HL-60/S4 treated with retinoic acid at 250 ng/mL for 4 days and 3 days (cell line): ENCODE results near the gene MT3.

Experiments used
- in situ Hi-C: fragments of 300-500 bp; cut with MboI; formaldehyde crosslinking; loops from 2 replicates; pipeline ENCODE4 v1.7.0; 2022; ENCODE audit warnings: low sequenced_read_pairs

The MT3 gene

DNA sequence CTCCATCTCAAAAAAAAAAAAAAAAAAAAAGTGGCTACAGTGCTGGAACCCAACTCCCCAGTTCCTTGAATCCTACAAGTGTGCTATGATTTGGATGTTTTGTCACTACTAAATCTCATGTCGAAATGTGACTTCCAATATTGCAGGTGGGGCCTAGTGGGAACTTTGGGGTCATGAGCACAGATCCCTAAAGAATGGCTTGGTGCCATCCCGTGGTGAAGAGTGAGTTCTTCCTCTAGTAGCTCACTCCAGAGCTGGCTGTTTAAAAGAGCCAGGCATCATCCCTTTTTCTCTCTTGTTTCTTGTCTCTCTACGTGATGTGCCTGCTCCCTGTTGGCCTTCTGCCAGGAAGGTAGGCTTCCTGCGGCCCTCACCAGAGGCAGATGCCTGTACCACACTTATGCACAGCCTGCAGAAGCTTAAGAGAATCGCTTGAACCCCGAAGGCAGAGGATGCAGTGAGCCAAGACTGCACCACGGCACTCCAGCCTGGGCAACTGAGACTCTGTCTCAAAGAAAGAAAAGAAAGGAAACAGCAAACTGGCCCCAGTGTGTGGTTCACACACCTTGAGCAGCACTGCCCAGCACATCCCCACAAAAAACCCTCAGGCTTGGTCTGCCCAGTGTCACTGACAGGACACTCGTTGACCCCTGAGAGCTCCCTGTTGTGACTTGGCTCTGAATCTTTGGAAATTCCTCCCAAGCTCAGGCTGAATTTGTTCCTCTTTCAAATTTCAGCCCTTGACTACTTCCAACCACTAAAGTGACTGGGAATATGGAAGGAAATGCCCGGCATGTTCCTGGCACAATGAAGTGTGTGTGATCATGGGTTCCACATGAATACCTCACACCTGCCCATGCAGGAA, 39.4 kb downstream of the MT3 start:
- in situ Hi-C loops: no loop called here

- in situ Hi-C loops: no loop called here
These were observed 40.2 kb downstream of the MT3 start for GRCh38 chr16:56629531-56629930.

- in situ Hi-C loops: no loop called here
These were observed 40.8 kb downstream of the MT3 start for GRCh38 chr16:56630134-56630533.

GRCh38 chr16:56631197-56631596, 41.9 kb downstream of the MT3 start:
- in situ Hi-C loops: no loop called here

DNA sequence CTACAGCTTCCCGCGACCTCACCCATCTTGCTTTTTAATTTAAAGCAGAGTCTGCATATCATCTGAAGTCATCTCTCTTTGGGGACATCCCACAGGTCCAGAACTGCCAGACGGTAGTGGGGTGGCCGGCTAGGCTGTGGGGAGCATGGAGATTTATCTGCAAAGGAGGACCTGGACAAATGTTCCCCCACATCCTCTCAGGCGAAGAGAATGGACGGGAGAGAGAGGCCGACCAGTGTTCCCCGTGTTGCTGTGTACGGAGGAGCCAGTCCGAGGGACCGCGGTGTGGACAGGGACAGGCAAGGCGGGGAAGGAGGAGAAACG, 42.5 kb downstream of the MT3 start:
- in situ Hi-C loops: no loop called here

DNA sequence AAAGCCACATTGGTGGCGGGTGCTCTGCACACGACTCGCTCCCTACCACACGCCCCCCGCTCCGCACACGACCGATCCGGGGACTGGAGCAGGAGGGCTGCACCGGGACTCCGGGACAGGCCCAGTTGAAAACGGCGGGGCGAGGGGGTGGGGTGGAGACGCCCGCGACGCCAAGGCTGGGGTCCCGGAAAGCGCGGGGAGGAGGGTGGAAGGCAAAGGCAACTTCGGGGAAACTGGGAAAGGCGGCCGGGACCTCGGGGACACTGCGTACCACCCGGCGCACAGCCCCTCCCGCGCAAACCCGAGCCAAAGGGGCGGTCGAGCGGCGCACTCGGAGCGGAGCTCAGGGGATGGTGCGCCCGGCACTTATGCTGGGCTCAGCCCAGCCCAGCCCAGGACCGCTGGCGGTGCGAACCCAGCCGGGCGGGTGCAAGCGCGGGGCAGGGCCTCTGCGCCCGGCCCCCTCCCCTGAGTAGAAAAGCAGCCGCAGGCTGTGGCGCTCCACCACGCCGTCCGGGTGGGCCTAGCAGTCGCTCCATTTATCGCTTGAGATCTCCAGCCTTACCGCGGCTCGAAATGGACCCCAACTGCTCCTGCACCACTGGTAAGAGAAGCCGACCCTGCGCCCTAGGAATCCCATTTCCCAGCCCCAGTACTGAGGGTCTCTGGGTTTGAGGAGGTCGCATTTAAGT, 43.0 kb downstream of the MT3 start, which contains the start of gene MT1M:
TSS of gene MT1M (plus strand) at position 504 of the 692 bp plus-strand sequence. CDS start at position 577, 73 bp downstream.
- in situ Hi-C loops: no loop called here

DNA sequence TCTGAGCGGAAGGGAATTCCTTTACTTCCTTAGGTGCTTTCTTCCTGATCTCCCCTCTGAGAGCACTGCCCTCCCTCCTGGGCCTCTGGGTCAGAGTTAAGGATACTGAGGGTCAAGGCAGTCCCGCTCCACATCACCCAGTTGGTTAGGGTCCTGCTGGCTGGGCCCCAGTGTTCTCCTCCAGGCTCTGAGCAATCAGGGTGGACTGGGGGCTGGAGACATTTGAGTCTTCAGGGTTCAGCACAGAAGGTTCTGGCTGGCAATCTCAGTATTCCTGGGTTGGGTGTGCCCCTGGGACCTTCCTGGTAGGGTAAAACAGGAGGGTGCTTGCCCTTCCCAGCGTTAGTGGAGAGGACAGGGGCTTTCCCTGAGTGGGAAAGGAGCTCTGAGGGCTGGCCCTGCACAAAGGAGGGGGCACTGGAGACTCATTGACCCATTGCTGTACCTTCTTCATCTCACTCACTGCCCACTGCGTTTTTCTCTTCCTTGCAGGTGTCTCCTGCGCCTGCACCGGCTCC, 43.6 kb downstream of the MT3 start:
- in situ Hi-C loops: no loop called here

- in situ Hi-C loops: no loop called here
These were observed 44.2 kb downstream of the MT3 start for GRCh38 chr16:56633535-56633934.

DNA sequence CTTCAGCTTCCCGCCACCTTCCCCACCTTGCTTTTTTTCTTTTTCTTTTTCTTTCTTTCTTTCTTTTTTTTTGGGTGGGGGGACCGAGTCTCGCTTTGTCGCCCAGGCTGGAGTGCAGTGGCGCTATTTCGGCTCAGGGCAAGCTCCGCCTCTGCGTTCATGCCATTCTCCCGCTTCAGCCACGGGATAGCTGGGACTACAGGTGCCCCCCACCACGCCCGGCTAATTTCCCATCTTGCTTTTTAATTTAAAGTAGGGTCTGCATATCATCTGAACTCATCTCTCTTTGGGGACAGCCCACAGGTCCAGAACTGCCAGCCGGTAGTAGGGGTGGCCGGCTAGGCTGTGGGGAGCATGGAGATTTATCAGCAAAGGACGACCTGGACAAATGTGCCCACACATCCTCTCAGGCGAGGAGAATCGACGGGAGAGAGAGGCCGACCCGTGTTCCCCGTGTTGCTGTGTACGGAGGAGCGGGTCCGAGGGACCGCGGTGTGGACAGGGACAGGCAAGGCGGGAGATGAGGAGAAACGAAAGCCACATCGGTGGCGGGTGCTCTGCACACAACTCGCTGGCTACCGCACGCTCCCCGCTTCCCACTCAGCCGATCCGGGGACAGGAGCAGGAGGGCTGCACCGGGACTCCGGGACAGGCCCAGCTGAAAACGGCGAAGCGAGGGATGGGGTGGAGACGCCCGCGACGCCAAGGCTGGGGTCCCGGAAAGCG, 45.5 kb downstream of the MT3 start:
- in situ Hi-C loops: no loop called here

GRCh38 chr16:56635441-56635967, 46.2 kb downstream of the MT3 start:
- in situ Hi-C loops: no loop called here

DNA sequence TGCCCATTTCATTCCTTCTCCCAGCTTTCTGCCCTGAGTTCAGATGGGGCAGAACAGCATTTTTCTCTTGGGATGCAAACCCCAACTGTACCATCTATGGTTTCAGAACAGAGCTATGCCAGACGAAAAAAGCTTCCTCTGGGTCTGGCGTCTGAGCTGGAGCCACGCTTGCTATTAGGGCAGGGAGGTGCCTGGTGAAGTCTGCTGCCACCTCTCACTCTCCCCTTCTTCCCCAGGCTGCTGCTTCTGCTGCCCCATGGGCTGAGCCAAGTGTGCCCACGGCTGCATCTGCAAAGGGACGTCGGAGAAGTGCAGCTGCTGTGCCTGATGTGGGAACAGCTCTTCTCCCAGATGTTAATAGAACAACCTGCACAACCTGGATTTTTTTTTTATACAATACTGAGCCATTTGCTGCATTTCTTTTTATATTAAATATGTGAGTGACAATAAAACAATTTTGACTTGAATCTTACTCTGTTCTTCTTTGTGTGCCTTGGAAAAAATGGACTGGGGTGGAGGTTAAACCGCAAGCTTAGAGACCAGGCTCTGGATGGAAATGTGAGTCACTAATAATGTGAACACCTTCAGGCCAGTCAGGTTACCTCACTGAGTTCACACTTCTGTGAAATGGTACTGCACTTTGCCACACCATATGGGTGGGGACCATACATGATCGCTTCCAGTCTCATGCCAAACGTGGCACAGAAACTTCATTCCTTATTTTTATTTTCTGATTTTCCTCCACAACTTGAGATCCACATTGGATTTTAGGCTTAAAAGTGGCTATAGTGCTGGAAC, 47.5 kb downstream of the MT3 start:
- in situ Hi-C loops: no loop called here

DNA sequence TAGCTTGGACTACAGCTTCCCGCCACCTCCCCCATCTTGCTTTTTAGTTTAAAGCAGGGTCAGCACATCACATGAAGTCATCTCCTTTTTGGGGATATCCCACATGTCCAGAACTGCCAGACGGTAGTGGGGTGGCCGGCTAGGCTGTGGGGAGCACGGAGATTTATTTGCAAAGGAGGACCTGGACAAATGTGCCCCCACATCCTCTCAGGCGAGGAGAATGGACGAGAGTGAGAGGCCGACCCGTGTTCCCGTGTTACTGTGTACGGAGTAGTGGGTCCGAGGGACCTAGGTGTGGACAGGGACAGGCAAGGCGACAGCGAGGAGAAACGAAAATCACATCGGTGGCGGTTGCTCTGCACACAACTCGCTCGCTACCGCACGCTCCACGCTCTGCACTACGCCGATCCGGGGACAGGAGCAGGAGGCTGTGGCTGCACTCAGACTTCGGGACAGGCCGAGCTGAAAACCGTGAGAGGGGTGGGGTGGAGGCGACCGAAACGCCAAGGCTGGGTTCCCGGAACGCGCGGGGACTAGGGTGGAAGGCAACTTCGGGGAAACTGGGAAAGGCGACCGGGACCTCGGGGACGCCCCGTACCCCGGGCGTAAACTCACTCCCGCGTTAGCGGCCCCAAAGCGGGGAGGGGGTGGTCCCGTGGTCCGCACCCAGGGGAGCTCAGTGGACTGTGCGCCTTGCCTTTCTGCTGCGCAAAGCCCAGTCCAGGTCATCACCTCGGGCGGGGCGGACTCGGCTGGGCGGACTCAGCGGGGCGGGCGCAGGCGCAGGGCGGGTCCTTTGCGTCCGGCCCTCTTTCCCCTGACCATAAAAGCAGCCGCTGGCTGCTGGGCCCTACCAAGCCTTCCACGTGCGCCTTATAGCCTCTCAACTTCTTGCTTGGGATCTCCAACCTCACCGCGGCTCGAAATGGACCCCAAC, 48.8 kb downstream of the MT3 start, which contains the start of gene MT1A:
TSS of gene MT1A (plus strand) at position 853 of the 937 bp plus-strand sequence. CDS start at position 926, 73 bp downstream.
- in situ Hi-C loops: no loop called here

GRCh38 chr16:56639045-56639444, 49.7 kb downstream of the MT3 start:
- in situ Hi-C loops: no loop called here

GRCh38 chr16:56640076-56640475, 50.7 kb downstream of the MT3 start:
- in situ Hi-C loops: no loop called here
